Aorta (tissue), 5 donors: ENCODE data around the gene N4BP2L2. TPM values are rescaled to one million over a fixed set of nuclear protein-coding genes. Genes with fewer than 3 reads are reported as not detected.

Source experiments
- ATAC-seq: fragments of 200-7000 bp; cut with Tn5 transposase; one replicate; pipeline ENCODE4 v1.9.1; 2022; ENCODE audit warnings: moderate library complexity; ENCODE audit not compliant: low FRiP score
- DNase-seq, 2 donors: peaks; one replicate each; pipeline ENCODE4 v3.0.0-alpha.2; 2020
- H3K27ac ChIP-seq, 2 donors: one replicate each; pipeline ENCODE4 v1.5.1; 2013; ENCODE audit warnings: low read length in 2 of 2, mild to moderate bottlenecking in 2 of 2, moderate library complexity in 2 of 2, control low read depth in 1 of 2, inconsistent platforms in 1 of 2, low read depth in 1 of 2
- H3K27me3 ChIP-seq, 2 donors: one replicate each; pipeline ENCODE4 v1.6.1; 2013; ENCODE audit warnings: control low read depth in 1 of 2, low read length in 1 of 2, mild to moderate bottlenecking in 1 of 2, moderate library complexity in 1 of 2; ENCODE audit not compliant: insufficient read depth in 2 of 2, control insufficient read depth in 1 of 2
- H3K36me3 ChIP-seq, 2 donors: one replicate each; pipeline ENCODE4 v1.6.1; 2013; ENCODE audit warnings: control low read depth in 1 of 2, low read length in 1 of 2, mild to moderate bottlenecking in 1 of 2; ENCODE audit not compliant: insufficient read depth in 2 of 2, control insufficient read depth in 1 of 2
- H3K4me1 ChIP-seq, 2 donors: one replicate each; pipeline ENCODE4 v1.6.1; 2013; ENCODE audit warnings: low read length in 2 of 2, control low read depth in 1 of 2, mild to moderate bottlenecking in 1 of 2, moderate library complexity in 1 of 2; ENCODE audit not compliant: insufficient read depth in 2 of 2, control insufficient read depth in 1 of 2
- H3K4me3 ChIP-seq, 2 donors: one replicate each; pipeline ENCODE4 v1.5.1; 2013; ENCODE audit warnings: low read length in 2 of 2, control low read depth in 1 of 2, mild to moderate bottlenecking in 1 of 2
- H3K9me3 ChIP-seq: one replicate; pipeline ENCODE4 v1.6.1; 2013; ENCODE audit warnings: mild to moderate bottlenecking, low read length; ENCODE audit not compliant: control insufficient read depth
- WGBS, 2 donors: extraction: QIAGEN DNeasy Blood & Tissue Kit; methylation state at CpG; one replicate each; pipeline ENCODE4 v1.1.7; 2013; 5-methylcytosine and 5-hydroxymethylcytosine counted together
- intact Hi-C, 2 donors: fragments of 100-400 bp; cut with DNase I; formaldehyde crosslinking; loops; one replicate each; pipeline versions ENCODE4 v1.14.2 to v1.15.0; 2022
- polyA plus RNA-seq, 2 donors: library from polyadenylated mRNA; stranded (reverse); fragments of 200-250 nt; gene quantifications; one replicate each; pipeline ENCODE4 v1.2.3, GENCODE V29; 2013
- total RNA-seq, 2 donors: library from RNA; stranded (reverse); fragmentation: NEBNext Ultra II Directional; extraction: Animal tissue kit (Norgen Biotek cat#: 25700); gene quantifications; one replicate each; pipeline ENCODE4 v1.2.1, GENCODE V29; 2021
- donor health status: healthy with polysubstance abuse.
- donor health status: Bipolar disorder and iron deficiency.
- donor health status: DM: no; HTN: no; CAD: no.
- donor health status: DM: no; HTN: no; CAD: no.
- donor health status: DM: yes; HTN: yes; CAD: no.

Gene N4BP2L2
- total and polyA plus RNA-seq, 4 donors: 45.5 to 239 (median 153) TPM

- intact Hi-C loops: no loop called here
Observed at GRCh38 chr13:32542221-32542620, 3.6 kb upstream of the N4BP2L2 start.

GRCh38 chr13:32538143-32538620, 413 bp downstream of the N4BP2L2 start:
- intact Hi-C loops: loop anchor here in 1 of 2 donors (5.0 kb wide), 1 partner anchor 221 kb away; the partner anchor contains the start of genes BRCA2 and ZAR1L

More at GRCh38 chr13:32542221-32542620, 3.6 kb upstream of the N4BP2L2 start:
- H3K9me3 ChIP-seq: no peaks in the 10 kb centered on the region
- WGBS, 2 donors: 82 to 86% methylated on average over 2 of the region's 2 CpGs
- no peak overlapping the region for H3K4me3 ChIP-seq
- peaks cover 0 to 3% of the 10 kb centered on the region in 2 donors for H3K4me1 ChIP-seq
- ATAC-seq: no peak
- no peaks in the 10 kb centered on the region for H3K36me3 ChIP-seq
- DNase-seq: no peak
- no peak overlapping the region for H3K27ac ChIP-seq
- H3K27me3 ChIP-seq: no peaks in the 10 kb centered on the region

GRCh38 chr13:32537580-32538142, 934 bp downstream of the N4BP2L2 start:
- WGBS, 2 donors: 30 to 34% methylated on average over 22 of the region's 22 CpGs
- no peaks in the 10 kb centered on the region for H3K36me3 ChIP-seq
- H3K27ac ChIP-seq: peak overlapping the region; percentile 10 to 95
- DNase-seq (peak; percentile 65 to 80), ATAC-seq (peak; percentile 28)
- no peaks in the 10 kb centered on the region for H3K9me3 ChIP-seq
- no peaks in the 10 kb centered on the region for H3K27me3 ChIP-seq
- H3K4me1 ChIP-seq: peaks cover 2 to 11% of the 10 kb centered on the region in 2 donors
- intact Hi-C loops: loop anchor here in 1 of 2 donors (5.0 kb wide), 1 partner anchor 220 kb away; the partner anchor contains the start of genes BRCA2 and ZAR1L
- H3K4me3 ChIP-seq: peak overlapping the region; percentile 86 to 92

More at GRCh38 chr13:32538143-32538620, 413 bp downstream of the N4BP2L2 start:
- peak; percentile 76 for ATAC-seq
- Histone ChIP-seq H3K9me3 (no peaks in the 10 kb centered on the region), H3K4me3 (peak overlapping the region; percentile 86 to 92), H3K36me3 (no peaks in the 10 kb centered on the region), H3K27me3 (no peaks in the 10 kb centered on the region), H3K4me1 (peaks cover 2 to 10% of the 10 kb centered on the region in 2 donors), H3K27ac (peak overlapping the region; percentile 70 to 95)
- DNase-seq: peak; percentile 62 to 77
- WGBS, 2 donors: 0% methylated on average over 23 of the region's 23 CpGs

GRCh38 chr13:32535748-32536147, 2.8 kb downstream of the N4BP2L2 start:
- Histone ChIP-seq H3K36me3 (peaks cover 0 to 2% of the 10 kb centered on the region in 2 donors), H3K9me3 (no peaks in the 10 kb centered on the region), H3K27me3 (no peaks in the 10 kb centered on the region), H3K27ac (no peak overlapping the region), H3K4me1 (peaks cover 4 to 14% of the 10 kb centered on the region in 2 donors), H3K4me3 (no peak overlapping the region)
- WGBS, 2 donors: 95 to 98% methylated on average over 2 of the region's 2 CpGs
- intact Hi-C loops: loop anchor here in 1 of 2 donors (5.0 kb wide), 1 partner anchor 218 kb away; the partner anchor contains the start of genes BRCA2 and ZAR1L
- ATAC-seq (no peak), DNase-seq (no peak)

GRCh38 chr13:32535115-32535514, 3.5 kb downstream of the N4BP2L2 start:
- Histone ChIP-seq H3K9me3 (no peaks in the 10 kb centered on the region), H3K27ac (no peak overlapping the region), H3K4me3 (peak overlapping the region in 1 of 2 donors; percentile 26), H3K27me3 (no peaks in the 10 kb centered on the region), H3K4me1 (peaks cover 4 to 14% of the 10 kb centered on the region in 2 donors), H3K36me3 (peaks cover 0 to 2% of the 10 kb centered on the region in 2 donors)
- intact Hi-C loops: loop anchor here in 1 of 2 donors (5.0 kb wide), 1 partner anchor 218 kb away; the partner anchor contains the start of genes BRCA2 and ZAR1L
- DNase-seq (no peak), ATAC-seq (no peak)
- 5% methylated on average over 1 of the region's 1 CpG for WGBS, 2 donors

- Histone ChIP-seq H3K4me1 (peaks cover 4 to 10% of the 10 kb centered on the region in 2 donors), H3K36me3 (peaks cover 0 to 2% of the 10 kb centered on the region in 2 donors), H3K27ac (no peak overlapping the region), H3K4me3 (no peak overlapping the region), H3K27me3 (no peaks in the 10 kb centered on the region), H3K9me3 (no peaks in the 10 kb centered on the region)
- ATAC-seq: peak; percentile 63
- WGBS, 2 donors: 54 to 71% methylated on average over 2 of the region's 2 CpGs
- no peak for DNase-seq
- intact Hi-C loops: no loop called here
Observed at GRCh38 chr13:32530841-32531253, 7.7 kb downstream of the N4BP2L2 start.

- Histone ChIP-seq H3K27ac (no peak overlapping the region), H3K27me3 (no peaks in the 10 kb centered on the region), H3K9me3 (no peaks in the 10 kb centered on the region), H3K4me1 (peaks cover 2 to 6% of the 10 kb centered on the region in 2 donors), H3K36me3 (peaks cover 0 to 2% of the 10 kb centered on the region in 2 donors), H3K4me3 (no peak overlapping the region)
- DNase-seq (no peak), ATAC-seq (no peak)
- WGBS, 2 donors: 59 to 68% methylated on average over 3 of the region's 3 CpGs
- intact Hi-C loops: no loop called here
Observed at GRCh38 chr13:32528358-32528757, 10.2 kb downstream of the N4BP2L2 start.

- Histone ChIP-seq H3K27me3 (no peaks in the 10 kb centered on the region), H3K4me3 (no peak overlapping the region), H3K27ac (no peak overlapping the region), H3K36me3 (peaks cover 0 to 2% of the 10 kb centered on the region in 2 donors), H3K9me3 (no peaks in the 10 kb centered on the region), H3K4me1 (peaks cover 2% of the 10 kb centered on the region in 2 donors)
- intact Hi-C loops: no loop called here
- 48 to 55% methylated on average over 3 of the region's 3 CpGs for WGBS, 2 donors
- ATAC-seq (no peak), DNase-seq (no peak)
Observed at GRCh38 chr13:32527151-32527550, 11.4 kb downstream of the N4BP2L2 start.

- DNase-seq: no peak
- 91 to 92% methylated on average over 1 of the region's 1 CpG for WGBS, 2 donors
- H3K27ac ChIP-seq: no peak overlapping the region
Observed at GRCh38 chr13:32525766-32526165, 12.8 kb downstream of the N4BP2L2 start.

More at GRCh38 chr13:32525766-32526165, 12.8 kb downstream of the N4BP2L2 start:
- no peak for ATAC-seq
- no peaks in the 10 kb centered on the region for H3K27me3 ChIP-seq
- H3K4me3 ChIP-seq: no peak overlapping the region
- no peaks in the 10 kb centered on the region for H3K36me3 ChIP-seq
- intact Hi-C loops: no loop called here
- H3K9me3 ChIP-seq: no peaks in the 10 kb centered on the region
- H3K4me1 ChIP-seq: no peaks in the 10 kb centered on the region
